NCI-H345 treated with DMSO at 0.1 percent for 48 hours (cell line): ENCODE data around the gene REEP1.
"Not testable (repeated sequence)": the region's sequence is repeated elsewhere in the genome, so short reads cannot be mapped to it uniquely, and the experiment has no call there.

Experiments used
- DNase-seq: peaks from one replicate; lab custom pipeline; 2025; ENCODE audit not compliant: unreplicated experiment; lab: John Stamatoyannopoulos, UW

The REEP1 gene

DNA sequence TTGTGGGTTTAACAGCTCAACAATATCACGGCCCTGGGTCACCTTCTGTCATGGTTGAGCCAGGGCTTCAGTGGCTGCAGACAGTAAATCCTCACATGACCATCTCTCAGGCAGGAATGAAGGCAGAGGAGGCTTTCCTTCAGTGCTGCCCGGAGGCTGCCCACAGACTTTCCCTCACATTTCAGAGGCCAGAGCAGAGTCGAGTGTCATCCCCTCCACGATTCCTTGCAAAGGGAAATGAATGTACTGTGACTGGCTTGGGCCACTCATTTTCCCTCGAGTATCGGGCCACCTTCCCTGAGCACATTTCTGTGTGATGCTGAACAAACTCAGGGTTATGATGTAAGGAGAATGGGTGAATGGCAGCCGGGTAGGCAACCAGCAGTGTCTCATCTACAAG lies 10.0 kb upstream of the REEP1 start:
- DNase-seq: no peak

DNA sequence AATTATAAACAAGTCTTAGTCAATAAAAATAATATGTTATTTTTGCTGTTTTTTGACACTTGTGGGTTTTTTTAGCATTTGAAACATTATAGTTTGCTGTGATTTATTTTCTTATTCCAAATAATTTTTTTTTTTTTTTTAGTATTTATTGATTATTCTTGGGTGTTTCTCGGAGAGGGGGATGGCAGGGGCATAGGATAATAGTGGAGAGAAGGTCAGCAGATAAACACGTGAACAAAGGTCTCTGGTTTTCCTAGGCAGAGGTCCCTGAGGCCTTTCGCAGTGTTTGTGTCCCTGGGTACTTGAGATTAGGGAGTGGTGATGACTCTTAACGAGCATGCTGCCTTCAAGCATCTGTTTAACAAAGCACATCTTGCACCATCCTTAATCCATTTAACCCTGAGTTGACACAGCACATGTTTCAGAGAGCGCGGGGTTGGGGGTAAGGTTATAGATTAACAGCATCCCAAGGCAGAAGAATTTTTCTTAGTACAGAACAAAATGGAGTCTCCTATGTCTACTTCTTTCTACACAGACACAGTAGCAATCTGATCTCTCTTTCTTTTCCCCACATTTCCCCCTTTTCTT lies 8.5 kb upstream of the REEP1 start:
- not testable (repeated sequence) for DNase-seq

DNA sequence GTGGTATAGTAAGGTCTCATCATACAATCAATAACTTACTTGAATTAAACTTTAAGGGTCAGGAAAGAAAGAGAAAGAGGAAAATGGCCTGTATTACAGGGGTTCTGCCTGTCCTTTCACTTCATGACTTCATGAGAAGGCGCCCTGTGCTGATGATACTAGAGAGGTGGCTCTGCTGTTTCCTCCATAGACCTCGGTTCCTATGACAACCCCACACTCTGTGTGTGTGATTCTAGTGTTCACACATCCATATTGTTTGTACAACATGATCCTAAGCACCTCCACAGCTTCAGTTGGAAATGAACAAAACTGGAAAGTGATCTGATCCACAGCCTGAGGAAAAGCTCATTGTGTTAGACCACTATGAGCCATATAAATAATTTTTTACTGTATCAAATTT lies 7.0 kb upstream of the REEP1 start:
- no peak for DNase-seq

DNA sequence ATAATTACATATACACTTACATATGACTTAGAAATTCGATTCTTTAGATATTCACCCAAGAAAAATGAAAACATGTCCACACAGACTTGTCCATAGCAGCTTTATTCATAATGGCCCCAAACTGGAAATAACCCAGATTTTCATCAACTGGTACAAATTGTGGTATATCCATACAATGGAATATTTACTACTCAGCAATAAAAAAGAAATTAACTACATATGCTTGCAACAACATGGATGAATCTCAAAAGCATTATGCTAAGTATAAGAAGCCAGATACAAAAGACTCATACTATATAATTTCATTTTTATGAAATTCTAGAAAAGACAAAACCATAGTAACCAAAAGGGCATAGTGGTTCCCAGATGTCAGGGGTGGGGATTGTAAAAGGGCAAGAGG lies 5.1 kb upstream of the REEP1 start:
- DNase-seq: no peak

DNA sequence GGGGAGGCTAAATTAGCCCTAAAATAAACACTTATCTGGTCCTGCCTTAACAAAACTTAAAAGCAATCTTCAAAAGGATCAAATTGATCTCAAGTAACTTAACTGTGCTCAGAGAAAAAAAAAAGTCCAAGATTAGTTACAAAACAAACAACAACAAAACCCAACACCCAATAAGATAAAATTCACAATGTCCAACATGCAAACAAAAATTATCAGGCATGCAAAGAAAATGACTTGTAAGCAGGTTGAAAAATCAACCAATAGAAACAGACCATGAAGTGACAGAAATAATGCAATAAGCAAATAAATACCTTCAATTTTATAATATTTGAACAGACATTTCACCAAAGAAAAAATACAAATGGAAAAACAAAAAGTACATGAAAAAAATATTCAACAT lies 4.0 kb upstream of the REEP1 start:
- no peak for DNase-seq

DNA sequence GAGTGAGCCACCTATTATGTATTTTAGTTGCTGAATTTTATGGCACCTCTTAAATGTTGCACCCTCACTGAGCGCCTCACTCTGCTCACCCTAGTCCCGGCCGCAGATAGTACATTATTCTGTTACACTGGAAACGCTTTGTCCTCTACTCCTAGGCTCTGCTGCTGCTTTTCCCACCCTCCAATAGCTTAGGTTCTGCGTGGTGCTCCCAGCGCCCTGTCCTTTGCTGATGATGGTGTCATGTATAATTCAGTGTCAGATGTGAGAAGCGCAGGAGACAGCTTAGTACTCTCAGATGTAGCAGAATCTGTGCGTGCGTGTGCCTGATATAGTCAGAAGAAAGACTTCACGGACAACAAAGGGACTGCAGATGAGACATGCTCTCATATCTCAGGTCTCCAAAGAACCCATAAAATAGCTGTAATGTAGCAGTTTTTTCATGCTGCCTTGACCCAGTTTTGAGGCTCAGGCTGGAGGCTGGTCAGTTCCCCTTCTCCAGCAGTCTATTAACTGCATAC lies 1.4 kb upstream of the REEP1 start:
- DNase-seq: no peak

DNA sequence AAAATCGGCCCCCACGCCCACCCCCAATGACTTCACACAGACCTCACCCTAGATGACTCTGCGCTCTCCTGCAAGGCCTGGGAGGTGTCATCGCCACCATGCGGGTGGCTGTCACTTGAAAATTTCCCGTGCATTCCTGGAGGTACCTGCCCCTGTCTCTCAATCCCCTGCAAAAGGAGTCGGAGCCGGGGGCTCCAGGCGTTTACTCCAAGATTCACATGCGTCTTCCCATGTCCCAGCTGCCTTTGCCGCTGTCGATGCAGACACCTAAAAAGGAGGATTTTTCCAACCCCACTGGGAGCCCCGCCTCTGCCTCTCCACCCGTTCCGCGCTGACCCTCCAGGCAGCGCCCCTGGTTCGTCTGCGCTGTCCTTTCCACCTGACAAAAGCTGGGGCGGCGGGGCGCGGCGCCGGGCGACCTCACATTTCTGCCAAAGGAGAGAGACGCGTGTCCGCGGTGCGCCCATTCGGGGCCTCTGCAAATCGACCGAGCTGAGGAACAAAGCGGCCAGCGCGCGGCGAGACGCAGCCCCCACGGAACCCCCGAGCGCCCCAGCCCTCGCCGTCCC lies 667 bp downstream of the REEP1 start:
- no peak for DNase-seq

DNA sequence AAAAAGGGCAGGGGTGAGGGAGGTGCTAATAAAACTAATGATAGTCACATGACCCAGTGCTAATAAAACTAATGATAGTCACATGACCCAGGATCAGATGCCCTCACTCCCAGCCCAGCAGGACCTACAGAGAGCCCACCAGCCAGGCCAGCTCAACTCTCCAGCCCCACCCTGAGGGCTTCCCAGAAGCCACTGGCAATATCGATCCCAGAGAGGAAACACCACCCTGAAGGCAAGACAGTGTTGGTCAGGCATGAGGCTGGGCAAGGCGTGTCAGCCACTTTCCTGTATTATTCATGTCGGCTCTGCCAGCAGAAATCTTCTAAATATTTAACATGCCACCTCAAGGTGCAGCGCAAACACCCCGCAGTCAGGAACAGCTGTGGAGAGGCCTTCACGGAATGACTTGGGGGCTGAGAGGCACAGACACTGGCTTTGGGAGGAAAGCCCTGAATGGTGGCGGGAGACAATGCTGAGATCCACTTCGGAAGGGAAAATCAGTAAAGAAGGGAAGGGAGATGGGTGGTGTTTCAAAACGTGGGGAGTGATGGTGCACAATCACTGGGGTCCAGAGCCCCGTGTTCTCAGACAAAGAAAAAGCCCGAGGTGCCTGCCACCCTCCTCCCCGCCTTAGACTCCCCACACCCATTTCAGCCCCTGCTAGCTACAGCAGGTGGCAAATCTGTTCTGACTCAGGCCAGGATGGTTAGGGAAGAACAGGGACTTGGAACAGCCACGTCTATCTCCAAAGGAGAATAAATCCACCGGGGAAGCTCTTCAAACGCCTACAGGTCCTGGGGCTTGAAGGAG lies 1.4 kb downstream of the REEP1 start:
- DNase-seq: no peak

DNA sequence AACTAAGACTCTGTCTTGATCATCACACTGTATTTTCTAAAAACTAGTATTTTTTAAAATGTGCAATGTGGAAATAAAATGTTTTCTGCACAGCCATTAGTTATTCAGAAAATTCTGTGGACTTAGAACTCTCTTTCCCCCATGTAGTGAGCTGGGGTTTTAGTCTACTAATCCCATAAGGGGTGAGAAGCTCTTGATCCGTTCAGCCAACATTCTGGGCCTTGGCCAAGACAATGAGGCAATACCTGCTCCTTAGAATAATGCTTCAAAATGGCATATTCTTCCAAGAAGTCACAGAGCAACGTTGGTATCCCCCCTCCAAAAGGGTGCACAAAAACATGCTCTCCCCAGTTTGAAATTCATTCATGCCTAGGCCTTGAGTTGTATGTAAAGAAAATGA lies 4.0 kb downstream of the REEP1 start:
- DNase-seq: no peak

DNA sequence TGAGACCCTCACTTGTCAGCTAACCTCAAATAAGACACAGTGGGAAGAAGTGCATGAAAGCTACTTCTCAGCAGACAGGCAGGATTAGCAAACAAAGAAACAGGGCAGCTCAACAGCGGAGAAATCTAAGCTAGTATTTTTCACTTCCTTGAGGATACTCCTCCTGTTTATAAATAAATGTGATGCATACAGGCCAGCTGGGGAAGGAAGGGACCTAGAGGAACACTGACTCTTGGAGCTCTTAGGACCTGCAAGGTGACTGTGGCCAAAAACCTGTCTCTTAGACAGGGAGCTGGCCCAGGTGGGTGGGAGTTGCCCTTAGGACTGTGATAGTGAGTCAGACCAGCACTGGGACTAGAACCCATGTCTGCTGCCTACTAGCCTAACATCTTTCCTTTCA lies 4.8 kb downstream of the REEP1 start:
- no peak for DNase-seq

DNA sequence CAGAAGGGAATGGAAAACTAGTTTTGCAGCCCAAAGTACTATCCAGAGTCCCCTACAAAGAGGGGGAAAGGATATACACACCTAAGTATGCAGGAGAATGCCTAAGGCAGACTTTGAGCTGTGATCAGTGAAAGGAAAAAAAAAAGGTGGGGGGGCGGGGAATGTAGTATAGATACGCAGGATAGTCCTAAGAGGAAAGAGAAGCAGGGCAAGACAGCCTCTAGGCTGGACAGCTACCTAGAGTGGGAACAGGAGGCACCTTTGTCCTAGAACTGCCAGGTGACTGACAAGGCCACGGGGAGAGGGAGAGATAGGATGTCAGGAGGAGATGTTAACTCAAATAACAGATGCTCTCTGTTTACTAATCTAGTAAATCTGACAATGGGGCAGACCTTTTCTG lies 6.0 kb downstream of the REEP1 start:
- DNase-seq: no peak

DNA sequence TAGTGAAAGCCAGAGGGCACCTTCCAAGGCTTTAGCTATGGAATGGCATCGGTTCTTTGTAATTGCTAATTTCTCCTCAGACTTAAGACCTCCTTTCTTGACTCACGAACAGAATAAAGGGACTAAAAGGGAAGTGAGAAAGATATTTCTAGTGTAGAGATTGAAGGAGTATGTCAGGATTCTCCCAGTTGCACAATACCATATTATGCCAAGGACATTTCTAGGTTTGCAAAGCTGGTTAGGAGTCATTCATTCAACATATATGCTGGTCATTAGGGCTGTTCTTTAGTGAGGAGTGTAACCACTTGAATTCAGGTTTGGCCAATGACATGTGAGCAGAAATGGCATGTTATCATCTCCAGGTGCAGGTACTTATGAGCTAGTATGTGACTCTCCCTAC lies 7.4 kb downstream of the REEP1 start:
- no peak for DNase-seq

DNA sequence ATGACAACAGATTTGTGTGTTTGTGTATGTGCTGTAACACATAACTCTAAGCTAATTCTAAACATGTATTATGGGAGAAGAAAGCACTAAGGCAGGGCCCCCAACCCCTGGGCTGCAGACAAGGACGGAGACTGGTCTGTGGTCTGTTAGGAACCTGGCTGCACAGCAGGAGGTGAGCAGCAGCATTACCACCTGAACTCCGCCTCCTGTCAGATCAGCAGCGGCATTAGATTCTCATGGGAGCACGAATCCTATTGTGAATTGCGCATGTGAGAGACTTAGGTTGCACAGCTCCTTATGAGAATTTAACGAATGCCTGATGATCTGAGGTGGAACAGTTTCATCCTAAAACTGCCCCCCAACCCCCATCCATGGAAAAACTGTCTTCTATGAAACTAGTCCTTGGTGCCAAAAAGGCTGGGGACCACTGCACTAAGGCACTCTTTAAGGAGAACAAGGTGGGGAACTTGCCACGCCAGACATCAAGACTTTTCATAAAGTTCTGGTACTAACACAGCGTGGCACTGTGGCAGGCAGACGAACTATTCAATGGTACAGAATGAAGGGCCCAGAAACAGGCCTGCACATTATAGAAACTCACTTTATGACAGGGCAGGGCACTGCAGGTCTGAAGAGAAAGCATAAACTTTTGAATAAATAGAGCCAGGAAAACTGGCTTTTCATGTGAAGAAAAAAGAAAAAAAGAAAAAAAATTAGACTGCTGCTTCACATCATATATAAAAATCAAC lies 14.0 kb downstream of the REEP1 start:
- DNase-seq: no peak

DNA sequence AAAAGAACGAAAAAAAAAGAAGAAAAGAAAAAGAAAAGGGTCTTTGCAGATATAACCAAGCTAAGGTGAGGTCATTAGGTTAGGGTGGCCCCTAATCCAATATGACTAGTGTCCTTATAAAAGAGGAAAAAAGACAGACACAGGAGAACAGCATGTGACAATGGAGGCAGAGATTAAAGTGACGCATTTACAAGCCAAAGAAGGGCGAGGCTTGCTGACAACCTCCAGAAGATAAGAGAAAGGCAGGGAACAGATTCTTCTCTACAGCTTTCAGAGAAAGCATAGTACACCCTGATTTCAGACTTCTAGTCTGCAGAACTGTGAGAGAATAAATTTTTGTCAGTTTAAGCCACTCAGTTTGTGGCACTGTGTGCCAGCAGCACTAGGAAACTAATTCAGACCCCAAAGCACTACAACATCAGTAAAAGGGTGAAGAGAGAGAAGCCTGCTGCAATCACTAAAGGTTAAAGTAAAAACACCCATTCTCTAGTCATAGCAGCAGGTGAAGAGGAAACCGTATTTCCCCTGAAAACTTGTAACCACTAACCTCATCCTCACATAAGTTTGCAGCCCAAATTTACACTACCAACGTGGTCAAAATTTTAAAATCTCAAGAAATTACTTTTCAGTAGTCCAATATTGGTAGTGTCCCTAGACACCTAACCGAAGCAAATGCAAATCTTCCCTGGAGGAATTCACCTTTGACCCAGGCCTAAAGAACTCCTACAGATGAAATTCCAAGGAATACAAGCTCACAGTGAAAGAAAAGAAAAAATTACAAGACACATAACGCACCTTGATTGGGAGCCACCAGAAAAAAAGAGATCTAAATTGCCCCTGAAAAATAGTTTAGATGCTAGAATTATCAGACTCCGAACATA lies 17.5 kb downstream of the REEP1 start:
- no peak for DNase-seq

DNA sequence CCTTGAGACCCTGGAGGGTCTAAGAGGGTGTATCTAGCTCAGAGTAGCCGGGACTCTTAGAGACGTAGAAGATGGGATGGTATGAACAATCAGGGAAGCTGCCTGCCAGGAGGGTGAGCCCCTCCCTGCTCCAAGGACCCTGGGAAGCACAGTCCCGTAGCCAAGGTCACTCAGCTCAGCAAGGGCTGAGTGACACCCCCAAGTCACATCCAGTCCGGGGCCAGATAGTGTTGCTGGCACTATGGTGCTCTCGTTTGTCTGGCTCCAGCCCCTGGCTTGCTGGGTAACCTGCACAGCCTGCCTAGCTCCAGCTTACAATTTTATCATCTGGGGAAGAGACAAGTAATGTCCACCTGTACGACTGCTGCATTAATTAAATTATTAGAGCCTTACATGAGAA lies 22.3 kb downstream of the REEP1 start:
- no peak for DNase-seq

DNA sequence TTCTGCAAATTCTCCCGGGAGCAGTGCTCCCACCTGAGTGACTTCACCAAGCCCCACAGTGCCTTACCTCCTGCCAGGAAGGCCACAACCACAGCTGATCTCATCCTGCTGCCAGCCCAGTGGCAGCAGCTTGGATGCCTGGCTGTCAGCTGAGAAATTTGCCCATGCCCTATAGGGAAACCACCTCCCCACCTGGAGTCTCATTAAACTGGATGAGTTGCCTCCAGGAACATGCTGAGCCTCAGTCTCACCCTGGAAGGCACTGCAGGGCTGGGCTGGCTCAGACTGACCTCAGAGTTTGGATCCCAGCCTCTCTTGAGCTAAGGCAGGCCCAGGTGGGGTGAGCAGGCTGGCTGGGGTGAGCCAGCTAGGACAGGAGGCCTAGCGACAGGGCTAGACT lies 23.3 kb downstream of the REEP1 start:
- no peak for DNase-seq

DNA sequence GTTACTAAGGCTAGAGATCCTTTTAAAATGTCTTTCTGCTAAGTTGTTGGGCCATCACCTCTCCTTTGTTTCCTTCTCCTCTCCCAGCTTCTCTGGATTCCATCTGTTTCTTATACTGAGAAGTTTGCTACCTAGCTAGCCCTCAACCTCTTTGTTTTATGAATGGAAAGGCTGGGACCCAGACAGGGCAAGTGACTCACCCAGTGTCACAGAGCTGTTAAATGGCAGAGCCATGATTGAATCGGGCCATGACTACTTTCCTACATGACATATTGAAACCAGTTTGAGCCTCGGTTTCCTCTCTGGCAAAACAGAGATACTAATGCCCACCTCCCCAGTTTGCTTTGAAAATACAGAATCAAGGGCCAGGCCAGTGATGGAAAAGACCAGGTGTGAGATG lies 24.1 kb downstream of the REEP1 start:
- DNase-seq: no peak

DNA sequence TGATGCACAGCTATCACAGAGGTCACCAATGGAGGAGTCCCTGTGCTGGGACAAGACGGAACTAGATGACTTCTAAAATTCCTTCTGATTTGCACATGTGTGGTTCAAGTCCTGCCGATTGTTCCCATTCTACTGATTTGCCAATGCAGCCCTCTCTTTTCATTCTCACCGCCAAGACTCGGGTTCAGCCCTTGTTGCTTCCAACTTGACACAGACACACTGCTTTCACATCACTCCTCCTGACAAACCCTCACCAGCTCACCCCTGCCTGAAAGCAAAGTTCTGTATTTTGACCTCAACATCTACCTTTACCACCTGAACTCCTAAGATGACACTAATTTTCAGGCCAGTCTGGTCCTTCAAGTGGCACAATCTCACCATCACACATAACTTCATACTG lies 25.5 kb downstream of the REEP1 start:
- DNase-seq: no peak

DNA sequence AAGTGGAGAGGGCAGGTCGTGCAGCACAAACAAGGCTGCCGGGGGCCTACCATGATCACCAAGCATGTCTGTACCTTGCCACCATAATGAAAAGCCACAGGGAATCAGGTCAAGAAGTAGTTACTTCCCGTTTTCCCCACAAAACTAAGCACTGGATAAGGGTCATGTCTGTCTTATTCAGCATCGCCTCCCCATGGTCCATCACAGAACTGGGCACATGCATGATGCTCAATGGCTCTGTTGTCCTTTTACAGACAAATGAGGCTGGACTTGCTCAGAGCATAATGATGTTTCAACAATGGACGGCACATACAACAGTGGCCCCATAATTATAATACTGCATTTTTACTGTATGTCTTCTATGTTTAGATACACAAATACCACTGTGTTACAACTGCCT lies 27.5 kb downstream of the REEP1 start:
- DNase-seq: no peak

DNA sequence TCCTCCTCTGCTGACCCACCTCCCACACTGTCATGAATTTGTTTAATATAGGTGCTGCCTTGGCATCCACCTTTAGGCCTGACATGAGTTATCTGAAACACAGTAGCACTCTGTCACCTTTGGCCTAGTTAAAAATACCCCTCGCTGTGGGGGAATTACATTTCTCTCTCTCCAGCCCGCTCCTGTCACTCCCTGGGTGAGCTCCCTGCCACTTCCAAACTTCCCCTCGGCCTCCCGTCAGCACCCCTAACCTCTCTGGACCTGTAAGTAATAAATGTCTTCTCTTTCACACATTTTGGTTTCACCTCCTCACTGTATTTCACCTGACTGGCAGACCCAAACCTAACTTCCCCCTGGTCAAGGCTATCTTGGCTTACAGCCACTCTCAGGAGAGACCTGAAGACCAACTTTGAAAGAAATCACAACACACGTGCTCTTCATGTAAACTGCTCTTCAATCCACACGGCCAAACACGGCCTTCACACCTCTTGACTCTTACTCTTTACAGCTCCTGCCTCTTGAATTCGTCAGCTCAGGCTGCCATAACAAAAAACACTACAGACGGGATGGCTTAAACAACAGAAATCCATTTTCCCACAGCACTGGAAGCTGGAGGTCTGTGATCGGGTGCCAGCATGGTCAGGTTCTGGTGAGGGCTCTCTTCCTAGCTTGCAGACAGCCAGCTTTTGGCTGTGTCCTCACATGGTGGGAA lies 28.3 kb downstream of the REEP1 start:
- DNase-seq: no peak
